GM12878 (cell line): ENCODE results near the gene SLC25A45. TPM values are rescaled to one million over a fixed set of nuclear protein-coding genes. Genes with fewer than 3 reads are reported as not detected.
A peak's percentile ranks its signal among the peaks of the same experiment; 100 is the strongest.

Source experiments
- ATAC-seq: fragments of 200-7000 bp; cut with Tn5 transposase; 3 replicates; pipeline ENCODE4 v1.9.1; 2020; ENCODE audit warnings: mild to moderate bottlenecking, moderate library complexity
- BruUV-seq: library from RNA; stranded (reverse); fragments of 400-500 nt; replicated peaks from 2 replicates; lab custom pipeline; 2021; lab: Mats Ljungman, UMichigan
- CTCF ChIA-PET: fragments of 300-600 bp; sonication (Branson Sonifier 250); formaldehyde crosslinking; extraction: SDS; loops from one replicate; lab custom pipeline; 2021; ENCODE audit warnings: inconsistent platforms; lab: Yijun Ruan, JAX
- POLR2A ChIA-PET: fragments of 350-600 bp; formaldehyde crosslinking; extraction: SDS; loops from one replicate; lab custom pipeline; 2021; ENCODE audit warnings: inconsistent platforms; lab: Charles Lee
- RAD21 ChIA-PET: fragments of 300-600 bp; sonication (Branson Sonifier 250); formaldehyde crosslinking; loops from one replicate; lab custom pipeline; 2023; ENCODE audit warnings: antibody characterized with exemption; ENCODE audit not compliant: unreplicated experiment; lab: Charles Lee
- SMC1A ChIA-PET: fragments of 300-600 bp; sonication (Branson Sonifier 250); formaldehyde crosslinking; loops from one replicate; lab custom pipeline; 2023; ENCODE audit not compliant: unreplicated experiment, uncharacterized antibody; lab: Charles Lee
- DNase-seq: peaks from one replicate; pipeline ENCODE4 v3.0.0-alpha.2; 2011; ENCODE audit warnings: low read depth, low spot score
- FAIRE-seq: peaks from 3 replicates; lab custom pipeline; 2011; peaks lifted over from hg19 to GRCh38; lab: Jason Lieb, UNC
- H2AFZ ChIP-seq: 2 replicates; pipeline ENCODE4 v1.6.0; 2011; ENCODE audit warnings: low read depth, low read length, control low read depth; ENCODE audit not compliant: control insufficient read depth
- H3K27ac ChIP-seq: 2 replicates; pipeline ENCODE4 v1.5.1; 2011; ENCODE audit warnings: control low read depth; ENCODE audit not compliant: control insufficient read depth, insufficient read depth
- H3K27me3 ChIP-seq, 2 experiments: replicated peaks in 1 of 2; 2 replicates each; pipeline versions ENCODE4 v1.6.0 to v1.6.1; 2011; ENCODE audit warnings: low read length in 1 of 2; ENCODE audit not compliant: control insufficient read depth in 2 of 2, insufficient read depth in 2 of 2
- H3K36me3 ChIP-seq, 2 experiments: 2 replicates each; pipeline ENCODE4 v1.5.1; 2011; ENCODE audit warnings: low read length in 1 of 2; ENCODE audit not compliant: control insufficient read depth in 2 of 2, insufficient read depth in 2 of 2
- H3K4me1 ChIP-seq: 2 replicates; pipeline ENCODE4 v1.6.1; 2011; ENCODE audit warnings: mild to moderate bottlenecking, low read length, moderate library complexity, mixed read lengths; ENCODE audit not compliant: control insufficient read depth, insufficient read depth
- H3K4me2 ChIP-seq: 2 replicates; pipeline ENCODE4 v1.6.0; 2011; ENCODE audit warnings: control low read depth; ENCODE audit not compliant: control insufficient read depth, insufficient read depth
- H3K4me3 ChIP-seq: fragments of 200-600 bp; sonication (generic); 2 replicates; pipeline ENCODE4 v1.5.1; 2016
- H3K79me2 ChIP-seq: 2 replicates; pipeline ENCODE4 v1.6.0; 2011; ENCODE audit warnings: low read length; ENCODE audit not compliant: control insufficient read depth, insufficient read depth
- H3K9ac ChIP-seq: 2 replicates; pipeline ENCODE4 v1.8.0; 2011; ENCODE audit warnings: low read length, control low read depth, mixed read lengths; ENCODE audit not compliant: control insufficient read depth, insufficient read depth
- H3K9me3 ChIP-seq: replicated peaks from 3 replicates; pipeline ENCODE4 v1.5.1; 2011; ENCODE audit warnings: mild to moderate bottlenecking, low read length; ENCODE audit not compliant: control insufficient read depth, insufficient read depth
- H4K20me1 ChIP-seq: 2 replicates; pipeline ENCODE4 v1.6.0; 2011; ENCODE audit not compliant: control insufficient read depth, insufficient read depth
- BCL3 ChIP-seq: IDR thresholded peaks from 2 replicates; pipeline ENCODE4 v1.6.1; 2011; ENCODE audit warnings: borderline replicate concordance, low read depth, mild to moderate bottlenecking, moderate library complexity, low read length; ENCODE audit not compliant: insufficient read depth, poor library complexity, severe bottlenecking
- CBFB ChIP-seq: IDR thresholded peaks from 2 replicates; pipeline ENCODE4 v1.6.1; 2016; ENCODE audit warnings: antibody characterized with exemption, low read depth
- CBX3 ChIP-seq: fragments of 200-600 bp; sonication (generic); IDR thresholded peaks from 2 replicates; pipeline ENCODE4 v1.6.1; 2016; ENCODE audit warnings: low read depth, borderline replicate concordance
- CHD1 ChIP-seq: IDR thresholded peaks from 2 replicates; pipeline ENCODE4 v1.6.1; 2012; ENCODE audit warnings: low read depth, low read length, improper control_type of control experiment
- CHD4 ChIP-seq: fragments of 200-600 bp; sonication (generic); IDR thresholded peaks from 2 replicates; pipeline ENCODE4 v1.6.1; 2016; ENCODE audit warnings: mild to moderate bottlenecking
- EED ChIP-seq: sonication (generic); IDR thresholded peaks from 2 replicates; pipeline ENCODE4 v1.6.1; 2016; ENCODE audit warnings: antibody characterized with exemption, low read depth
- FOXM1 ChIP-seq: IDR thresholded peaks from 2 replicates; pipeline ENCODE4 v1.6.1; 2012; ENCODE audit warnings: low read depth, mild to moderate bottlenecking, inconsistent platforms, low read length, moderate library complexity
- IKZF1 ChIP-seq: fragments of 450-650 bp; conservative IDR thresholded peaks from 2 replicates; pipeline ENCODE4 v1.6.1; 2017; ENCODE audit warnings: antibody characterized with exemption, mild to moderate bottlenecking
- IKZF2 ChIP-seq, 2 experiments: fragments of 450-650 bp; IDR thresholded peaks; 2 replicates each; pipeline ENCODE4 v1.6.1; 2017; ENCODE audit warnings: mild to moderate bottlenecking in 2 of 2, moderate library complexity in 2 of 2
- MEF2B ChIP-seq: fragments of 450-650 bp; IDR thresholded peaks from 2 replicates; pipeline ENCODE4 v1.6.1; 2018; ENCODE audit warnings: mild to moderate bottlenecking, moderate library complexity; ENCODE audit not compliant: partially characterized antibody, poor library complexity, severe bottlenecking
- MYB ChIP-seq: fragments of 150-350 bp; IDR thresholded peaks from 2 replicates; pipeline ENCODE4 v1.6.1; 2014; ENCODE audit warnings: mild to moderate bottlenecking, low read depth, low read length, borderline replicate concordance
- POU2F2 ChIP-seq: IDR thresholded peaks from 3 replicates; pipeline ENCODE4 v1.6.1; 2011; ENCODE audit warnings: low read depth, mild to moderate bottlenecking, low read length, borderline replicate concordance
- RFX5 ChIP-seq: IDR thresholded peaks from 2 replicates; pipeline ENCODE4 v1.6.1; 2011; ENCODE audit warnings: low read depth, low read length, improper control_type of control experiment
- SIN3A ChIP-seq: IDR thresholded peaks from 2 replicates; pipeline ENCODE4 v1.6.1; 2012; ENCODE audit warnings: low read depth, low read length, improper control_type of control experiment
- TBL1XR1 ChIP-seq: IDR thresholded peaks from 2 replicates; pipeline ENCODE4 v1.6.1; 2012; ENCODE audit warnings: low read depth, low read length, improper control_type of control experiment
- ZSCAN29 ChIP-seq: fragments of 450-650 bp; IDR thresholded peaks from 2 replicates; pipeline ENCODE4 v1.6.1; 2017; ENCODE audit warnings: mild to moderate bottlenecking, moderate library complexity
- WGBS: methylation state at CpG from one replicate; pipeline ENCODE4 v1.1.6; 2016; ENCODE audit warnings: low lambda C conversion rate; ENCODE audit not compliant: insufficient replicate concordance, insufficient coverage; ENCODE audit errors: missing lambda C conversion rate; 5-methylcytosine and 5-hydroxymethylcytosine counted together
- in situ Hi-C: fragments of 300-500 bp; cut with MboI; formaldehyde crosslinking; loops from 9 replicates; pipeline ENCODE4 v1.14.3; 2018; ENCODE audit warnings: mixed read lengths
- intact Hi-C: fragments of 100-400 bp; cut with micrococcal nuclease; formaldehyde crosslinking; loops from one replicate; pipeline ENCODE4 v1.14.2; 2022; ENCODE audit not compliant: unreplicated experiment
- polyA plus RNA-seq, 11 experiments: library from polyadenylated mRNA; depleted of rRNA in 4 of 11; unstranded in 6 of 11; stranded (reverse) in 5 of 11; fragments of >200 nt; fragmentation: Nextera tagmentation in 4 of 11; fragmentation: Illumina TruSeq in 1 of 11; extraction: Ambion mirVana in 4 of 11; extraction: Trizol in 1 of 11; gene quantifications; 1 replicate in 1 of 11; 2 replicates in 10 of 11; pipeline versions ENCODE4 v1.2.1 to v1.2.3, GENCODE V29; 2011 to 2016; ENCODE audit warnings: inconsistent platforms in 2 of 11, missing spikeins in 2 of 11, low read depth in 1 of 11
- total RNA-seq, 4 experiments: library from RNA; depleted of rRNA in 3 of 4; stranded (reverse); fragments of >200 nt in 3 of 4; fragmentation: Illumina TruSeq in 1 of 4; extraction: Trizol in 1 of 4; gene quantifications; 2 replicates each; pipeline versions ENCODE4 v1.2.1 to v1.2.3, GENCODE V29; 2013 to 2021
- TF ChIP-seq, protein P1 (sequence below): IDR thresholded peaks from 2 replicates; pipeline ENCODE4 v1.6.1; 2011; ENCODE audit warnings: mild to moderate bottlenecking, low read depth, low read length, moderate library complexity; ENCODE audit not compliant: insufficient replicate concordance
- TF ChIP-seq, protein P2 (sequence below): fragments of 450-650 bp; IDR thresholded peaks from 2 replicates; pipeline ENCODE4 v1.6.1; 2017; ENCODE audit warnings: mild to moderate bottlenecking, moderate library complexity

SLC25A45 gene
- total and polyA plus RNA-seq, 10 of the 15 experiments (the other 5 are each of a cell fraction or from before 2014, with no cell fraction given) = 4.1 to 35.2 (median 20.3) TPM

- ATAC-seq = no peak
- no peak for FAIRE-seq
- ChIA-PET POLR2A (interaction anchor here (0.6 to 2.0 kb wide), 2 partner anchors 22 to 87 kb away, joined by 3 to 7 read pairs; partner anchors contain the start of gene DPF2), RAD21 (interaction anchor here (1.1 to 1.5 kb wide), 2 partner anchors 21 to 22 kb away, joined by 3 read pairs; partner anchors contain the start of gene DPF2), CTCF (interaction anchor here (1.1 to 2.1 kb wide), 4 partner anchors 26 to 54 kb away, joined by 3 to 8 read pairs (median 3); partner anchors contain the start of gene SLC25A45), SMC1A (interaction anchor here (0.8 kb wide), 2 partner anchors 155 to 216 kb away, joined by 3 read pairs; no protein-coding TSS in a partner anchor)
- 0 out of 4 replicates have a peak, but pooled peaks cover 0 to 3% of the 10 kb centered on the region in 2 experiments for H3K27me3 ChIP-seq
- H4K20me1 ChIP-seq = no peaks in the 10 kb centered on the region
- in situ Hi-C loops (no loop called here), intact Hi-C loops (no loop called here)
- H3K9me3 ChIP-seq = no peaks in the 10 kb centered on the region
- no peak overlapping the region for H2AFZ ChIP-seq
- 86% methylated on average over 35 of the region's 35 CpGs for WGBS
- peaks cover 9 to 13% of the 10 kb centered on the region in 2 experiments; a peak in 3 of 4 replicates for H3K36me3 ChIP-seq
- peak overlapping the region; percentile 97 for H3K4me2 ChIP-seq
- peak overlapping the region; percentile 89; the same call in 1 of the 2 replicates for H3K4me3 ChIP-seq
- BruUV-seq = no TSS peak
- H3K79me2 ChIP-seq = no peaks in the 10 kb centered on the region
- H3K4me1 ChIP-seq = peaks cover 4% of the 10 kb centered on the region
- no peak overlapping the region for H3K9ac ChIP-seq
- no peak for DNase-seq
- H3K27ac ChIP-seq = no peak overlapping the region
- TF ChIP-seq MYB (no peak), CBFB (no peak), CHD4 (no peak), CBX3 (no peak), CHD1 (no peak), POU2F2 (no peak), IKZF1 (peak; percentile 39; the same call in 1 of the 2 replicates), ZSCAN29 (no peak), SIN3A (no peak), BCL3 (no peak), FOXM1 (no peak), IKZF2 (IDR thresholded peaks at IDR 0.05) (0 out of 4 replicates have a peak, but pooled peaks of 1 of the 2 experiments have one; percentile 16), EED (0 out of 2 replicates have a peak, but pooled peaks have one; percentile 25), RFX5 (no peak), TBL1XR1 (no peak), MEF2B (no peak)
- TF ChIP-seq, protein P1, sequence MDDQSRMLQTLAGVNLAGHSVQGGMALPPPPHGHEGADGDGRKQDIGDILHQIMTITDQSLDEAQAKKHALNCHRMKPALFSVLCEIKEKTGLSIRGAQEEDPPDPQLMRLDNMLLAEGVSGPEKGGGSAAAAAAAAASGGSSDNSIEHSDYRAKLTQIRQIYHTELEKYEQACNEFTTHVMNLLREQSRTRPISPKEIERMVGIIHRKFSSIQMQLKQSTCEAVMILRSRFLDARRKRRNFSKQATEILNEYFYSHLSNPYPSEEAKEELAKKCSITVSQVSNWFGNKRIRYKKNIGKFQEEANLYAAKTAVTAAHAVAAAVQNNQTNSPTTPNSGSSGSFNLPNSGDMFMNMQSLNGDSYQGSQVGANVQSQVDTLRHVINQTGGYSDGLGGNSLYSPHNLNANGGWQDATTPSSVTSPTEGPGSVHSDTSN = no peak
- TF ChIP-seq, protein P2, sequence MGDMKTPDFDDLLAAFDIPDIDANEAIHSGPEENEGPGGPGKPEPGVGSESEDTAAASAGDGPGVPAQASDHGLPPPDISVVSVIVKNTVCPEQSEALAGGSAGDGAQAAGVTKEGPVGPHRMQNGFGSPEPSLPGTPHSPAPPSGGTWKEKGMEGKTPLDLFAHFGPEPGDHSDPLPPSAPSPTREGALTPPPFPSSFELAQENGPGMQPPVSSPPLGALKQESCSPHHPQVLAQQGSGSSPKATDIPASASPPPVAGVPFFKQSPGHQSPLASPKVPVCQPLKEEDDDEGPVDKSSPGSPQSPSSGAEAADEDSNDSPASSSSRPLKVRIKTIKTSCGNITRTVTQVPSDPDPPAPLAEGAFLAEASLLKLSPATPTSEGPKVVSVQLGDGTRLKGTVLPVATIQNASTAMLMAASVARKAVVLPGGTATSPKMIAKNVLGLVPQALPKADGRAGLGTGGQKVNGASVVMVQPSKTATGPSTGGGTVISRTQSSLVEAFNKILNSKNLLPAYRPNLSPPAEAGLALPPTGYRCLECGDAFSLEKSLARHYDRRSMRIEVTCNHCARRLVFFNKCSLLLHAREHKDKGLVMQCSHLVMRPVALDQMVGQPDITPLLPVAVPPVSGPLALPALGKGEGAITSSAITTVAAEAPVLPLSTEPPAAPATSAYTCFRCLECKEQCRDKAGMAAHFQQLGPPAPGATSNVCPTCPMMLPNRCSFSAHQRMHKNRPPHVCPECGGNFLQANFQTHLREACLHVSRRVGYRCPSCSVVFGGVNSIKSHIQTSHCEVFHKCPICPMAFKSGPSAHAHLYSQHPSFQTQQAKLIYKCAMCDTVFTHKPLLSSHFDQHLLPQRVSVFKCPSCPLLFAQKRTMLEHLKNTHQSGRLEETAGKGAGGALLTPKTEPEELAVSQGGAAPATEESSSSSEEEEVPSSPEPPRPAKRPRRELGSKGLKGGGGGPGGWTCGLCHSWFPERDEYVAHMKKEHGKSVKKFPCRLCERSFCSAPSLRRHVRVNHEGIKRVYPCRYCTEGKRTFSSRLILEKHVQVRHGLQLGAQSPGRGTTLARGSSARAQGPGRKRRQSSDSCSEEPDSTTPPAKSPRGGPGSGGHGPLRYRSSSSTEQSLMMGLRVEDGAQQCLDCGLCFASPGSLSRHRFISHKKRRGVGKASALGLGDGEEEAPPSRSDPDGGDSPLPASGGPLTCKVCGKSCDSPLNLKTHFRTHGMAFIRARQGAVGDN = no peak
These were observed 26.6 kb downstream of the SLC25A45 start for GRCh38 chr11:65355776-65356393.
